ENCODE data around the gene WNK4.

The WNK4 gene

DNA sequence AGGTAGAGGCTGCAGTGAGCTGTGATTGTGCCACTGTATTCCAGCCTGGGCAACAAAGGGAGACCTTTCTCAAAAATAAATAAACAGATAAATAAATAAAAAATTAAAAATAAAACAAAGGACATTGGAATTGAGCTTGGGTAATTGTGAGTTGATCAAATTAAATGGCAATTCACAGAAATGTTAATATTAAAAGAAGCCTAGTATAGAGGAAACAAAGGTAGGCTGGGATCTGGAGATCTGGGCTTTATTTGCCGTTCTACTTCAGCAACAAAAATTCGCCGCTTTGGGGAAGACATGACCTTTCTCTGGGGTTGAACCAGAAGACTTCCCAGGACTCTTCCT, 7.5 kb upstream of the WNK4 start:
- DNase-seq (ENCODE audit: low read depth), result no peak

DNA sequence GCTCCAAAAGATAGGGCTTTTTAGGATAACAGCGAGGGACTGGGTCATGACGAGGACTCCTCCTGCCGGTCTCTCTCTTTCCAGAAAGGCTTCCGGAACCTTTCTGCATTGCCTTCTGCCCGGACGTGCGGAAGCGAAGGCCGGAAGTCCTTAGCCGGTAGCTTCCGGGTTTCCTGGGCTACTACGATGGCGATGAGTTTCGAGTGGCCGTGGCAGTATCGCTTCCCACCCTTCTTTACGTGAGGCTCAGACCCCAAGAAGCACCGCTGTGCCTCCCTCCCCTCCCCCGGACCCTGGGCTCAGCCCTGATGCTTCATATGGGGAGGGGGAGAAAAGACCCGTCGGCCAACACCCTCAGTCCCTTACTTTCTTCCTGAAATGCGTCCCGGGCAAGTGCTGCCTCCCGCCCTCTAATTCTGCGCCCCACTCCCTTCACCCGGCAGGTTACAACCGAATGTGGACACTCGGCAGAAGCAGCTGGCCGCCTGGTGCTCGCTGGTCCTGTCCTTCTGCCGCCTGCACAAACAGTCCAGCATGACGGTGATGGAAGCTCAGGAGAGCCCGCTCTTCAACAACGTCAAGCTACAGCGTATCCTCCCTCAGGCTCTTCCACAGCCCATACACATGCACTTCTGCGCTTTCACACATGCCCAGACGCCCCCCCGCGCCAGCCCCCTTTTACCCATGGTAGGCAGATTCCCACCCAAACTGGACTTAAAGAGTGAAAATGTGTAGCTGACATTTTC, 6.9 kb upstream of the WNK4 start, which contains the start of gene VPS25:
Gene VPS25 (plus strand): TSS at position 160 of the 746 bp plus-strand sequence. CDS start 27 bp downstream, at position 187.
- peak; percentile 86 for DNase-seq (ENCODE audit: low read depth)

DNA sequence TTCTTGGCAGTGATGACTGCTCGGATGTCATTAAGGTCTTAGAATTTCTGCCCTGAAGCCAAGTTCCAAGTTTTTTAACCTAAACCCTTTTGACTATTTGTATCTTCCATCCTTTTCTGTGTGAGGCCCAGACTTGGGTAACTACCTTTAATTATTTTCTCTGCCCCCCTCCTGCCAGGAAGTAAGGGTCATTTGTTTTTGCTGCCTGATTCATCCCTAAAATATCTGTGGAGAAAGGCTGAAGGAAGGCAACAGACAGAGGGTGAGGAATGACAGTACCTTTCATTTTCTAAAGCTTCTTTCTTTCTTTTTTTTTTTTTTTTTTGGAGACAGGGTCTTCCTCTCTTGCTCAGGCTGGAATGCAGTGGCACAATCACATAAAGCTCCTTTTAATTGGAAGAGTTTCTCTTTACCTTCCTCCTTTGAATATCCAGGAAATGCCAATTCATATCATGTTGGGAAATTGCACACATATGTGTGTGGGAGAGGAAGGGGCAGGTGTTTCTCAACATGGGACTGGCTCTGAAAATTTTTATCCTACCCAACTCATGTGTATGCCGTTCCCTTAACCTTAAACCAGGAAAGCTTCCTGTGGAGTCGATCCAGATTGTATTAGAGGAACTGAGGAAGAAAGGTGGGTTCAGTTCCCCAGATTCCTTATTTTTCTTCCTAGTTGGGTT, 6.2 kb upstream of the WNK4 start:
- peak; percentile 51 for DNase-seq (ENCODE audit: low read depth)

- peak; percentile 56 for DNase-seq (ENCODE audit: low read depth)
Observed at GRCh38 chr17:42775534-42776098, 4.8 kb upstream of the WNK4 start.

GRCh38 chr17:42778570-42778969, 1.8 kb upstream of the WNK4 start:
- no peak for DNase-seq (ENCODE audit: low read depth)

- DNase-seq (ENCODE audit: low read depth), result no peak
Observed at GRCh38 chr17:42779304-42779935, 990 bp upstream of the WNK4 start.

DNA sequence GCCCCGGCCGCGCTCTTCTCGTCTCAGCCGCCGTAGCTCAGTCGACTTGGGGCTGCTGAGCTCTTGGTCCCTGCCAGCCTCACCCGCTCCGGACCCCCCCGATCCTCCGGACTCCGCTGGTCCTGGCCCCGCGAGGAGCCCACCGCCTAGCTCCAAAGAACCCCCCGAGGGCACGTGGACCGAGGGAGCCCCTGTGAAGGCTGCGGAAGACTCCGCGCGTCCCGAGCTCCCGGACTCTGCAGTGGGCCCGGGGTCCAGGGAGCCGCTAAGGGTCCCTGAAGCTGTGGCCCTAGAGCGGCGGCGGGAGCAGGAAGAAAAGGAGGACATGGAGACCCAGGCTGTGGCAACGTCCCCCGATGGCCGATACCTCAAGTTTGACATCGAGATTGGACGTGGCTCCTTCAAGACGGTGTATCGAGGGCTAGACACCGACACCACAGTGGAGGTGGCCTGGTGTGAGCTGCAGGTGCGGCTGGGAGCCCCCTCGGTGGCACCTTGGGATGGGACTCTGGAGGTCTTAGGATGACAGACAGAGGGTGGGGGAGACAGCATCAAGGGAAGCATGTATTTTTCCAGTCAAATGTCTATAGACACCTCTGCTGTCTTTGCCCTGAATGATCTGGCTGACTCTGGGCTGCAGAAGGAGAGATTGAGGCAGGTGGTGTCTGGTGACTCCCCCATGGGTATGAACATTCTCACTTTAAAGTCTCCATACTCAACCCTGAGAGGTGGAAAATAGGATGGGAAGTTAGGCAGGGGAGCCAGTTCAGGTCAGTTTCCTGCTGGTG, 635 bp downstream of the WNK4 start:
- peak; percentile 36 for DNase-seq (ENCODE audit: low read depth)

DNA sequence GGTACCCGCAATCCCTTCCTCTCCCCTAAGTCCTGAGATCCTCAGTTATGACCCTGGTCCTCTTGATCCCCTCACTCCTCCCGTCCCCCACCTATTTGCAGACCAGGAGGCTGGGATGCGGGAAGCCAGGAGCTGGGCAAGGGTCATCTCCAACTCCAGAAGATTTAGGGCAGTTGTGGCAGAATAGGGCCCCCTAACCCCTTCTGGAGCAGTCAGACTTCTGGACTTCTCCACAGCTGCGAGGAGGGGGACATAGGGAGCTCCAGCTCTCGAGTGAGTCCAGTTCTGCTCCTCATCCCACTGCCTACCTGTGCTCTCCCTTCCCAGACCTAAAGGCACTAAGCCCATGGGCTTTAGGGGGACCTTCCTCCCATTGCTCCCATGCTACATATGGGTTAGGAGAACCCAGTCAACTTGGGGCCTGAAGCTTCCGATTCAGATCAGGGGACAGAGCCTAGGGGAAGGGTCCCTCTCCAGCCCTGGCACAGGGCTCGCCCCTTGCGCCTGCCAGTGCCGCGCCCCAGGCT, 1.3 kb downstream of the WNK4 start:
- DNase-seq (ENCODE audit: low read depth), result no peak

DNA sequence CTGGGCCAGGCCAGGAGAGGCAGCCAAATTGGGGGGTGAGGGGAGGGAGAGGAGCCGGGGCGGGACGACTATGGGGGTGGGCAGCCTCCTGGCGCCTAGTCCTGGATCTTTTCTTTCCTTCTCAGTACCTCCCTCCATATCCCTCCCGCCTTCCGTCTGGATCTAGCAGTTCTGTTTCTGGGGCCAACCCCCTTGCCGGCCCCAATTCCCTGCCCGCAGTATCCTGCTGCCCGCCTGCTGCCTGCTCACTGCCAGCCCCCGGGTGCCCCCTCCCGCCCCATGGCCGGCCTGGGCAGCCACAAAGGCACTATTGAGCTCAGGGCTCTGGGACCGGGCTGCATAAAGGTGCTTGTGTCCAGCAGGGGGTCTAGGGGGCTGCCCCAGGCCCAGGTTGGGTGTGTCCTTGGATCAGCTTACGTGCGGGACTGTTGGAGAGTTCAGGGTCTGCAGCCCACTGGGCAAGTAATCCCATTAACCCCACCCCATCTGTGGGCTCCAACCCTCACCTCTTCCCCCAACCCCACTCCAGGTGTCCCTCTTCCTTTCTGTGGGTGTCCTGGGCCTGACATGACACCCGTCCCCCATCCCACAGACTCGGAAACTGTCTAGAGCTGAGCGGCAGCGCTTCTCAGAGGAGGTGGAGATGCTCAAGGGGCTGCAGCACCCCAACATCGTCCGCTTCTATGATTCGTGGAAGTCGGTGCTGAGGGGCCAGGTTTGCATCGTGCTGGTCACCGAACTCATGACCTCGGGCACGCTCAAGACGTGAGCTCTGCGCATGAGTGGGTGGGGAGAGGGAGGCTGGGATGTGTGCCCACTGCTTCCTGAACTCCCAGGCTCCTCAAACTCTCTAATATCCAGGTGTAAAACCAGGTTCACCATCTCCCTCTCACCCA, 2.0 kb downstream of the WNK4 start:
- DNase-seq (ENCODE audit: low read depth), result no peak

- peak; percentile 86 for DNase-seq (ENCODE audit: low read depth)
Observed at GRCh38 chr17:42783062-42783790, 2.8 kb downstream of the WNK4 start.

DNA sequence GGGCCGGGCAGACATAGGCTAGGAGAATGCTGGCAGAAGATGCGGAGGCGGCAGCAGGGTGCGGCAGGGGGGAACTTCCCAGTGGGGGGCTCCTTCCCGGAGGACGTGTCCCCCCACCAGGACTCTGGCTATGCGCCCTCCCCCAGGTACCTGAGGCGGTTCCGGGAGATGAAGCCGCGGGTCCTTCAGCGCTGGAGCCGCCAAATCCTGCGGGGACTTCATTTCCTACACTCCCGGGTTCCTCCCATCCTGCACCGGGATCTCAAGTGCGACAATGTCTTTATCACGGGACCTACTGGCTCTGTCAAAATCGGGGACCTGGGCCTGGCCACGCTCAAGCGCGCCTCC, 3.4 kb downstream of the WNK4 start:
- DNase-seq (ENCODE audit: low read depth), result no peak

DNA sequence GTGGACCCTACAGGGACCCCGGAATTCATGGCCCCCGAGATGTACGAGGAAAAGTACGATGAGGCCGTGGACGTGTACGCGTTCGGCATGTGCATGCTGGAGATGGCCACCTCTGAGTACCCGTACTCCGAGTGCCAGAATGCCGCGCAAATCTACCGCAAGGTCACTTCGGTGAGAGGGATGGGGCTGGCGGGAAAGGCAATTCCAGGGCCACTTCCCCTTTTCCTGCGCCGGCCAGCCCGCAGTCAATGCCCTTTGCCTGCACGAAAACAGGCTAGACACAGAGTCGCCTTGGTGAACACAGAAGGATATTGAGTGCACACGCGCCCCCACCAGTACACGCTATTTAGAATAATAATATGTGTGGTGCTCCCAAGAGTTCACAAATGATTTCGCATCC, 4.0 kb downstream of the WNK4 start:
- DNase-seq (ENCODE audit: low read depth), result no peak

- no peak for DNase-seq (ENCODE audit: low read depth)
Observed at GRCh38 chr17:42784811-42785592, 4.6 kb downstream of the WNK4 start.

DNA sequence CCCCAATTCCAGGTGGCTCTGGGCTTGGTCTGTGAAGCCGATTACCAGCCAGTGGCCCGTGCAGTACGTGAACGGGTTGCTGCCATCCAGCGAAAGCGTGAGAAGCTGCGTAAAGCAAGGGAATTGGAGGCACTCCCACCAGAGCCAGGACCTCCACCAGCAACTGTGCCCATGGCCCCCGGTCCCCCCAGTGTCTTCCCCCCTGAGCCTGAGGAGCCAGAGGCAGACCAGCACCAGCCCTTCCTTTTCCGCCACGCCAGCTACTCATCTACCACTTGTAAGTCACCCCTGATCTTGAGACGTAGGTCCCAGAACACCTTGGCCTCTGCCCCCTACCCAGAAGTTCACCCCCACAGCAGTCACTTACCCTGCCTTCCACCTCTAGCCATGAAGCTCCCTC, 6.9 kb downstream of the WNK4 start:
- DNase-seq (ENCODE audit: low read depth), result no peak

- no peak for DNase-seq (ENCODE audit: low read depth)
Observed at GRCh38 chr17:42791948-42792347, 11.5 kb downstream of the WNK4 start.

GRCh38 chr17:42792545-42792944, 12.1 kb downstream of the WNK4 start:
- no peak for DNase-seq (ENCODE audit: low read depth)

DNA sequence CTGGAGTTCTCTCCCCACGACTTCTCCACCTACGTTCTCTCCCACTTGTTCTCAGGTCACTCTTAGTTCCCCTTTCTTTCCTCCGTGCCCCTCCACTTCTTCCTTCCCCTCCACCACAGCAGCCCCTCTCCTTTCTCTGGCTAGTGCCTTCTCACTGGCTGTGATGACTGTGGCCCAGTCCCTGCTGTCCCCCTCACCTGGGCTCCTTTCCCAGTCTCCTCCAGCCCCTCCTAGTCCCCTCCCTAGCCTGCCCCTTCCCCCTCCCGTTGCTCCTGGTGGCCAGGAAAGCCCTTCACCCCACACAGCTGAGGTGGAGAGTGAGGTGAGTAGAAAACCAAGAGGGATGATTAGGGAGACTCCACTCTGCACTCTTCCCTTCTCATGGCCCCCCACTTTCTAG, 14.7 kb downstream of the WNK4 start:
- no peak for DNase-seq (ENCODE audit: low read depth)

DNA sequence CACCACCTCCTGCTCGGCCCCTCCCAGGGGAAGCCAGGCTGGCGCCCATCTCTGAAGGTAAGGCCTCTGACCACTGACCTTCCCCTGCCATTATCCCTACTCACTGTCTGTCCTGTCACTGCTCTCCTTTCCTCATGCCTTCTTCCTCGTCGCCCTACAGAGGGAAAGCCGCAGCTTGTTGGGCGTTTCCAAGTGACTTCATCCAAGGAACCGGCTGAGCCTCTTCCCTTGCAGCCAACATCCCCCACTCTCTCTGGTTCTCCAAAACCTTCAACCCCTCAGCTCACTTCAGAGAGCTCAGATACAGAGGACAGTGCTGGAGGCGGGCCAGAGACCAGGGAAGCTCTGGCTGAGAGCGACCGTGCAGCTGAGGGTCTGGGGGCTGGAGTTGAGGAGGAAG, 15.1 kb downstream of the WNK4 start:
- no peak for DNase-seq (ENCODE audit: low read depth)

DNA sequence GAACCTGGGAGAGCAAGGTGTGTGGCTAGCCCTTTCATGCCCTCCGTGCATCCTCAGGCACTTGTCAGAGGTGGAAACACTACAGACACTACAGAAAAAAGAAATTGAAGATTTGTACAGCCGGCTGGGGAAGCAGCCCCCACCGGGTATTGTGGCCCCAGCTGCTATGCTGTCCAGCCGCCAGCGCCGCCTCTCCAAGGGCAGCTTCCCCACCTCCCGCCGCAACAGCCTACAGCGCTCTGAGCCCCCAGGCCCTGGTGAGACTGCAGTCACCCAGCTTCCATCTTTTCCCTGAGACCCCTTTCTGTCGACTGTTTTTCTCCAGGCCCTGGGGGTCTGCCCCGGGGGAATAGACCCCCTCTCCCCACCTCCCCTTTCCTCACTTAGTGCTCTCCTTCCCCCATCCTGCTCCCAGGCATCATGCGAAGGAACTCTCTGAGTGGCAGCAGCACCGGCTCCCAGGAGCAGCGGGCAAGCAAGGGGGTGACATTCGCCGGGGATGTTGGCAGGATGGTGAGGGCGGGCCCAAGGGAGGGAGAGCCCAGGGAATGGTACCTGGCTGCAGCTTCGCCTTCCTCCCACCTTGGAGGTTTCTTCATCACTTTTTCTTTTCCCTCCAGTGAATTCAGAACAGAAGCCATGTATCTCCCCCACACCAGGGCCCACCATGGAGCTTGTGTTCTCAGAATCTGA, 15.8 kb downstream of the WNK4 start:
- no peak for DNase-seq (ENCODE audit: low read depth)

Measured in iris pigment epithelial cell (primary cell).